Ovary (tissue), 3 donors: ENCODE data around the gene LRP1B.

Experiments used
- POLR2A ChIP-seq: fragments of 450-650 bp; IDR thresholded peaks from one replicate; pipeline ENCODE4 v1.6.1; 2017; ENCODE audit warnings: antibody characterized with exemption, mild to moderate bottlenecking, moderate library complexity
- TF ChIP-seq, protein P1 (sequence below), 3 donors: fragments of 450-650 bp in 2 of 3; fragments of 200-600 bp in 1 of 3; IDR thresholded peaks; one replicate each; pipeline versions ENCODE4 v1.5.1 to v1.8.0; 2016 to 2022; ENCODE audit warnings: antibody characterized with exemption in 3 of 3, mild to moderate bottlenecking in 1 of 3
- donor health status: DM: no; HTN: no; CAD: no.

DNA sequence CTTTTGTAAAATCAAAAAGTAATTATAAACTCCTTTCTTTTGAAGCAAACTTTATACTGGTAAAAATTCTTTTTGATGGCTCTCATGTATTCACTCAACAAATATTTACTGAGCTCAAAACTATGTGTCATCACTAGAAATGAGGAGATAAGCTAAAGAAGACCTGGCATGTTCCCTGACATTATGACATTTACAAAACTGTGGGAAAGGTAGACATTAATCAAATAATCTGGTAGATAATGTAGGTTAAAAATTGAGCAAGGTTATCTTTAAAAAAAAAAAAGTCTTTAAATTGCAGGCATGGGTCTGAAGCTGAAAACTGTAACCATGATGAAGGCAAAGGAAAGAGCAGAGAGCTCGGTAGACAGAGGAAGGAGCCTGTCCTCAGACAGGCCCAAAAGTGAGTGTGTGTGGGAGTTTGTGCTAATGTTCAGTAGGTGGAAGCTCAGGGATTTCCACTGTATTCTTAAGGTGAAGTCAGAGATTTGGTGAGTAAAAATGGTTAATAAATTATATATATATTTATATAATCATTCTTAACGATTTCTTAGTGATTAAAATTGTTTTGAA lies 612.9 kb downstream of the LRP1B start:
- TF ChIP-seq, protein P1, sequence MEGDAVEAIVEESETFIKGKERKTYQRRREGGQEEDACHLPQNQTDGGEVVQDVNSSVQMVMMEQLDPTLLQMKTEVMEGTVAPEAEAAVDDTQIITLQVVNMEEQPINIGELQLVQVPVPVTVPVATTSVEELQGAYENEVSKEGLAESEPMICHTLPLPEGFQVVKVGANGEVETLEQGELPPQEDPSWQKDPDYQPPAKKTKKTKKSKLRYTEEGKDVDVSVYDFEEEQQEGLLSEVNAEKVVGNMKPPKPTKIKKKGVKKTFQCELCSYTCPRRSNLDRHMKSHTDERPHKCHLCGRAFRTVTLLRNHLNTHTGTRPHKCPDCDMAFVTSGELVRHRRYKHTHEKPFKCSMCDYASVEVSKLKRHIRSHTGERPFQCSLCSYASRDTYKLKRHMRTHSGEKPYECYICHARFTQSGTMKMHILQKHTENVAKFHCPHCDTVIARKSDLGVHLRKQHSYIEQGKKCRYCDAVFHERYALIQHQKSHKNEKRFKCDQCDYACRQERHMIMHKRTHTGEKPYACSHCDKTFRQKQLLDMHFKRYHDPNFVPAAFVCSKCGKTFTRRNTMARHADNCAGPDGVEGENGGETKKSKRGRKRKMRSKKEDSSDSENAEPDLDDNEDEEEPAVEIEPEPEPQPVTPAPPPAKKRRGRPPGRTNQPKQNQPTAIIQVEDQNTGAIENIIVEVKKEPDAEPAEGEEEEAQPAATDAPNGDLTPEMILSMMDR (IDR thresholded peaks at IDR 0.05), result no peak
- no peak for TF ChIP-seq POLR2A
